ENCODE measurements around the gene TNIP2.

GRCh38 chr4:2714061-2714770 lies 41.9 kb downstream of the TNIP2 start:
- TF ChIP-seq POLR2A (IDR thresholded peaks at IDR 0.05) (no peak), CTCF (IDR thresholded peaks at IDR 0.05) (no peak), POLR2AphosphoS5 (IDR thresholded peaks at IDR 0.05) (no peak), EP300 (IDR thresholded peaks at IDR 0.05) (no peak)

Measured in suprapubic skin (tissue), 4 donors.